NCI-H345 treated with DMSO at 0.1 percent for 48 hours (cell line): ENCODE data around the gene NIN.

Experiments
- DNase-seq: peaks from one replicate; lab custom pipeline; 2025; ENCODE audit not compliant: unreplicated experiment; lab: John Stamatoyannopoulos, UW

The NIN gene

GRCh38 chr14:50830932-50831725, at the start of gene NIN:
Gene NIN, minus strand, starts transcription at chr14:50831162. Its CDS starts 9,106 bp downstream, at chr14:50822056.
- DNase-seq, result peak; percentile 59

GRCh38 chr14:50875359-50876070, 44.6 kb upstream of the NIN start:
- no peak for DNase-seq

- no peak for DNase-seq
Measured at GRCh38 chr14:50874757-50875156, 43.8 kb upstream of the NIN start.

- DNase-seq, result no peak
Measured at GRCh38 chr14:50871914-50872732, 41.2 kb upstream of the NIN start, which contains the start of gene ABHD12B. Gene ABHD12B, plus strand, starts transcription at chr14:50872053. Its CDS starts 122 bp downstream, at chr14:50872175.

GRCh38 chr14:50871228-50871627, 40.3 kb upstream of the NIN start:
- no peak for DNase-seq

- no peak for DNase-seq
Measured at GRCh38 chr14:50865391-50866076, 34.6 kb upstream of the NIN start.

GRCh38 chr14:50864946-50865345, 34.0 kb upstream of the NIN start:
- no peak for DNase-seq

GRCh38 chr14:50864237-50864636, 33.3 kb upstream of the NIN start:
- DNase-seq, result no peak

- no peak for DNase-seq
Measured at GRCh38 chr14:50862036-50862570, 31.1 kb upstream of the NIN start.

- peak; percentile 72 for DNase-seq
Measured at GRCh38 chr14:50860478-50861086, 29.6 kb upstream of the NIN start.

- DNase-seq, result peak; percentile 33
Measured at GRCh38 chr14:50859296-50859624, 28.3 kb upstream of the NIN start.

- no peak for DNase-seq
Measured at GRCh38 chr14:50856660-50857059, 25.7 kb upstream of the NIN start.

GRCh38 chr14:50855558-50855957, 24.6 kb upstream of the NIN start:
- DNase-seq, result no peak

- no peak for DNase-seq
Measured at GRCh38 chr14:50854521-50854920, 23.6 kb upstream of the NIN start.

- no peak for DNase-seq
Measured at GRCh38 chr14:50853891-50854290, 22.9 kb upstream of the NIN start.

- no peak for DNase-seq
Measured at GRCh38 chr14:50846226-50846880, 15.4 kb upstream of the NIN start.

GRCh38 chr14:50845166-50845565, 14.2 kb upstream of the NIN start:
- no peak for DNase-seq

GRCh38 chr14:50844391-50844790, 13.4 kb upstream of the NIN start:
- DNase-seq, result no peak

- DNase-seq, result no peak
Measured at GRCh38 chr14:50839691-50840090, 8.7 kb upstream of the NIN start.

- no peak for DNase-seq
Measured at GRCh38 chr14:50839048-50839447, 8.1 kb upstream of the NIN start.
